Kidney epithelial cell (primary cell): ENCODE measurements around the gene S100PBP. TPM values are rescaled to one million over a fixed set of nuclear protein-coding genes. Genes with fewer than 3 reads are reported as not detected.

Source experiments
- DNase-seq: peaks from one replicate; pipeline ENCODE4 v3.0.0-alpha.2; 2010; ENCODE audit warnings: low read depth
- H3K27me3 ChIP-seq: 2 replicates; pipeline ENCODE4 v1.6.0; 2011; ENCODE audit warnings: low read length; ENCODE audit not compliant: control insufficient read depth, insufficient read depth
- H3K36me3 ChIP-seq: 2 replicates; pipeline ENCODE4 v1.5.1; 2011; ENCODE audit warnings: low read length; ENCODE audit not compliant: control insufficient read depth, insufficient read depth
- H3K4me3 ChIP-seq: 2 replicates; pipeline ENCODE4 v1.5.1; 2011; ENCODE audit warnings: low read depth, mild to moderate bottlenecking, control low read depth, low read length
- total RNA-seq: library from RNA; depleted of rRNA; stranded (reverse); fragments of >200 nt; gene quantifications from 2 replicates; pipeline ENCODE4 v1.2.3, GENCODE V29; 2015
- TF ChIP-seq, protein P1 (sequence below): IDR thresholded peaks from 2 replicates; pipeline ENCODE4 v1.5.1; 2011; ENCODE audit warnings: mild to moderate bottlenecking, moderate library complexity, low read length, control low read depth, inconsistent platforms; ENCODE audit not compliant: insufficient read depth, poor library complexity, severe bottlenecking

The S100PBP gene
- total RNA-seq, 1 donor from 2014 or later = 11.2 TPM

DNA sequence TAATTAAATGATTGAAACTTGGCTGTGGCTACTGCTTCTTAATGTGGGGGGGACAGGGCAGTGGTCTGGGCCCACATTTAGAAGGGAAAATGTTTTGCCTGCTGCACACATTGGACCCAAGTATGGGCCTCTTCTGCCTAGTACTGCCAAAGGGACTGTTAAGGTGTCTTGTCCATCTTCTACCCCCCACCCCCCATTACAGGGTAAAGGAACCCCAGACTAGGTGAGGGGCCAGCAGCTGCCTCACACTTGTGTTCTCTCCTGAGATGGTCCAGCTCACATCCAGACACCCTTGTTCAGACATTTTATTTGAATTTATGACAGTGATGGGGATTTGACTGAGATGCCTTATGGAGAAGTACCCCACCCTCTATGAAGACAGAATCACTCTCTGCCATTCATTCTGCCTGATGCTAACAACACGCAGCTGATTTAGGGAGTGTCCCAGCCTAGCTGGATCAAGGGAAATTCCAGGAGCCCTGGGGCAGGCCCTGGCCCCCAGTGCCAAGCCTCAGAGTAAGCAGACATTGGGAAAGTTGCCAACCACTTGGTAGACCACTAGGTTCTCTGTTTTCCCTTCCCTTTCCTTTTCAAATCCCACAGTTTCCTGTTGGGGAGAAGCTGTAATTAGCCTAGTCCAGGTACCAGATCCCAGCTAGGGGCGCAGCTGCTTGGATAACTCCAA, 42.4 kb upstream of the S100PBP start:
- no peaks in the 10 kb centered on the region for H3K27me3 ChIP-seq
- H3K36me3 ChIP-seq = peaks cover 9% of the 10 kb centered on the region
- no peak for DNase-seq
- TF ChIP-seq, protein P1, sequence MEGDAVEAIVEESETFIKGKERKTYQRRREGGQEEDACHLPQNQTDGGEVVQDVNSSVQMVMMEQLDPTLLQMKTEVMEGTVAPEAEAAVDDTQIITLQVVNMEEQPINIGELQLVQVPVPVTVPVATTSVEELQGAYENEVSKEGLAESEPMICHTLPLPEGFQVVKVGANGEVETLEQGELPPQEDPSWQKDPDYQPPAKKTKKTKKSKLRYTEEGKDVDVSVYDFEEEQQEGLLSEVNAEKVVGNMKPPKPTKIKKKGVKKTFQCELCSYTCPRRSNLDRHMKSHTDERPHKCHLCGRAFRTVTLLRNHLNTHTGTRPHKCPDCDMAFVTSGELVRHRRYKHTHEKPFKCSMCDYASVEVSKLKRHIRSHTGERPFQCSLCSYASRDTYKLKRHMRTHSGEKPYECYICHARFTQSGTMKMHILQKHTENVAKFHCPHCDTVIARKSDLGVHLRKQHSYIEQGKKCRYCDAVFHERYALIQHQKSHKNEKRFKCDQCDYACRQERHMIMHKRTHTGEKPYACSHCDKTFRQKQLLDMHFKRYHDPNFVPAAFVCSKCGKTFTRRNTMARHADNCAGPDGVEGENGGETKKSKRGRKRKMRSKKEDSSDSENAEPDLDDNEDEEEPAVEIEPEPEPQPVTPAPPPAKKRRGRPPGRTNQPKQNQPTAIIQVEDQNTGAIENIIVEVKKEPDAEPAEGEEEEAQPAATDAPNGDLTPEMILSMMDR = no peak
- no peak overlapping the region for H3K4me3 ChIP-seq

DNA sequence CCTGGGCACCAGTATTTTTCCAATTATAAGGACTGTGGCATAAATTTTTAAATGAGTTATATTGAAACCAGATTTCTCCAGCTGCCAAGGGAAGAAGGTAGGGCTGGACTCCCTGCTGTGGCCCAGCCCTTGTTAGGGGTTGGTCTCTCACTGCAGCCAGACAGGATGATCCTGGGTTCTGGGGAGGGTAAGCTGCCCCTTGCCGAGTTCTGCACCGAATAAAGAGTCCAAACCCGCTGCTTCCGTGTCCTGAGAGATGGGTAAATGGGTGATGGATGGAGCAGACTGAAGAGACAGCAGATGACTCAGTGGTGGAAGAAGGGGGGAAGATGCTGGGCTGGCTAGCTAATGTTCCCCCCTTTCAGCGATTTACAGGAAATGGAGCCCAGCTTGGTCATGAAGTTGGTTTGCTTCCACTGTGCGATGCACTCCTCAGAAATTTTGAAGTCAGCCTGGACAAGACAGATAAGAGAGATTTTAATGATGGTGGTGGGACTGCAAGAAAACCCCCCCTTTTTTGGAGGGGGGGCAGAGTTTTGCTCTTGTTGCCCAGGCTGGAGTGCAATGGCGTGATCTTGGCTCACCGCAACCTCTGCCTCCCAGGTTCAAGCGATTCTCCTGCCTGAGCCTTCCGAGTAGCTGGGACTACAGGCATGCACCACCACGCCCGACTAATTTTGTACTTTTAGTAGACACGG, 41.7 kb upstream of the S100PBP start:
- no peak for DNase-seq
- TF ChIP-seq, protein P1 = no peak
- Histone ChIP-seq H3K36me3 (peaks cover 9% of the 10 kb centered on the region), H3K4me3 (no peak overlapping the region), H3K27me3 (no peaks in the 10 kb centered on the region)

DNA sequence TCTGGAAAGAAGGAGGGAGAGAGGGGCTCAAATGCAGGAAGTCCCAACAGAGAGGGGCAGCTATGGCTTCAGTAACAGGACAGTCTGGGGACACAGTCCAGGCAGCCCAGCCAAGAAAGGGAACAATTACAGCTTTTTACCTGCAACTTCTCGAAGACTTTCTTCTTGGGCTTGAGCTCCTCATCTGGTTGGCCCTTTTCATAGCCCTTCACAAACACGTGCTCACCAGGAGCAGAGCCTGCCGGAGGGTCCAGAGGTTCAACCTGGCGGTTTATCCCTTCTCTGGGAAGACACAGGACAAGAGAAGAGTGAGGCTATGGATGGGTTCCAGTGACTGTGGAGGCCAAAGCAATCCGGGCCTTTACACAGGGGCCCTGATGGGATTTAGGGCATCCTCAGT, 38.2 kb upstream of the S100PBP start:
- no peak overlapping the region for H3K4me3 ChIP-seq
- H3K36me3 ChIP-seq = peaks cover 10% of the 10 kb centered on the region
- H3K27me3 ChIP-seq = no peaks in the 10 kb centered on the region
- no peak for DNase-seq
- TF ChIP-seq, protein P1 = no peak

DNA sequence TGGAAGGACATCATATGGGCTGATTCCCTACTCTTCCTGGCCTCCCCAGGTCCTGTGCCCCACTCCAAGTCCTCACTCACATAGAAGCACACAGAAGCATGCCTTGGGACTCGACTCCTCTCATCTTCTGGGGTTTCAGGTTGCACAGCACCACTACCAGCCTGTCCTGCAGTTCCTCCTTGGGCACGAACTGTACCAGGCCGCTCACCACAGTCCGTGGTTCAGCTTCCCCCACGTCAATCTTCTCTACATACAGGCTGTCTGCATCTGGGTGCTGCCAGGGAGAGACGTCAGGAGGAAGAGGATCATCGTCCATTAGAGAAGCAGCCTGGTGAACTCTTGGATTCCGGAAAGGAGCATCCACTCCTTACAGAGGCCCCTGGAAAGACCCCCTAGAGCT, 37.4 kb upstream of the S100PBP start:
- no peaks in the 10 kb centered on the region for H3K27me3 ChIP-seq
- H3K36me3 ChIP-seq = peaks cover 10% of the 10 kb centered on the region
- H3K4me3 ChIP-seq = no peak overlapping the region
- DNase-seq = no peak
- TF ChIP-seq, protein P1 = no peak

DNA sequence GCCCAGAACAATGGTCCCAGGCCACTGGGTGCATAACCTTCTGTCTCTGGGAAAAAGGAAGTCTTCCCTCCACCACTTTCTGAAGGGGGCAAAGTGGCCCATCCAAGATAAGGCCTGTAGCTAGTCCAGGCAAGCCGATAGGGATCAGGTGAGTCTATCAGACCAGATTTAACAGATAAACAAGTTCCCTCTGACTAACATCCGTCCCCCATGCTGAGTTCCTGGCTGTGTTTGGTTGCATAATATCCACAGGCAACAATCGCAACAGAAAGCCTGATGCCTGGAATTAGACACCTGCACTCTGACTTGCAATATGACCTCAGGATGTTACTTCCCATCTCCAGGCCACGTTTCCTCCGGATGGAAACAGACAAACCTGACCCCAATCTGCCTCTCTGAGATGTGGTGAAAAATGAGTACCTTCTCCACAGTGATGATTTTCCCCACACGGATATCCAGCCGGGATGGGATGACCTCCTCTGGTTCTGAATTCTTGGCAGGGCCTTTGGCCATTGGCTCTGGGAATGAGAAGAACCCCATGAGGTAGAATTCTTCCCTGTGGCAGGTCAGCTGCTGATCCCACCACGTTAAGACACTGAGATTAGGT, 36.7 kb upstream of the S100PBP start:
- no peak for DNase-seq
- Histone ChIP-seq H3K36me3 (peaks cover 8% of the 10 kb centered on the region), H3K27me3 (no peaks in the 10 kb centered on the region), H3K4me3 (no peak overlapping the region)
- TF ChIP-seq, protein P1 = no peak
